ENCODE measurements around the gene ZFAND4. TPM values are rescaled to one million over a fixed set of nuclear protein-coding genes. Genes with fewer than 3 reads are reported as not detected.

The ZFAND4 gene
- 6.8 and 7.5 TPM in 2 replicates for total RNA-seq

GRCh38 chr10:45672181-45673073 lies at the start of gene ZFAND4:
Gene ZFAND4, minus strand, starts transcription at chr10:45672772. Its CDS starts 9,047 bp downstream, at chr10:45663725.

Other genes starting within 250 kb of the ZFAND4 start
- gene WASHC2C, start 54.5 kb upstream of the ZFAND4 start, total RNA-seq = 14.8 and 27.0 TPM in 2 replicates
- gene AGAP4, start 174.7 kb upstream of the ZFAND4 start, total RNA-seq = 6.5 and 6.7 TPM in 2 replicates